Measurements from ENCODE around the gene SPAG16.

DNA sequence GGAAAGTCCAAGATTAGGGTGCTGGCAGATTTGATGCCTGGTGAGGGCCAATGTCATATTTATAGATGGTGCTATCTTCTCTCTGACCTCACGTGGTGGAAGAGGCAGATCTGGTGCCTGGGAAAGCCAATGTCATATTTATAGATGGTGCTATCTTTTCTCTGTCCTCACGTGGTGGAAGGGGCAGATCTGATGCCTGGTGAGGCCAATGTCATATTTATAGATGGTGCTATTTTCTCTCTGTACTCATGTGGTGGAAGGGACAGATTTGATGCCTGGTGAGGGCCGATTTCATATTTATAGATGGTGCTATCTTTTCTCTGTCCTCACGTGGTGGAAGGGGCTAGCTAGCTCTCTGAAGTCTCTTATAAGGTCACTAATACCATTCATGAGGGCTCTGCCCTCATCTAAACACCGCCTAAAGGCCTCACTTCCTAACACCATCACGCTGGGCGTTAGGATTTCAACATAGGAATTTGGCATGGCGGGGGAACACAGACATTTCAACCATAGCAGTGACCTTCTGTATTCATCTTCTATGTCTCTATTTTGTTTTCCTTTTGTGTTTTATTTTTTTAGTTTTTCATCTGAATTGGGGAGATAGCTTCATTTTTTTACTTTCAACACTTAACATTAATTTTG, 278.4 kb downstream of the SPAG16 start:
- TF ChIP-seq, protein P1, sequence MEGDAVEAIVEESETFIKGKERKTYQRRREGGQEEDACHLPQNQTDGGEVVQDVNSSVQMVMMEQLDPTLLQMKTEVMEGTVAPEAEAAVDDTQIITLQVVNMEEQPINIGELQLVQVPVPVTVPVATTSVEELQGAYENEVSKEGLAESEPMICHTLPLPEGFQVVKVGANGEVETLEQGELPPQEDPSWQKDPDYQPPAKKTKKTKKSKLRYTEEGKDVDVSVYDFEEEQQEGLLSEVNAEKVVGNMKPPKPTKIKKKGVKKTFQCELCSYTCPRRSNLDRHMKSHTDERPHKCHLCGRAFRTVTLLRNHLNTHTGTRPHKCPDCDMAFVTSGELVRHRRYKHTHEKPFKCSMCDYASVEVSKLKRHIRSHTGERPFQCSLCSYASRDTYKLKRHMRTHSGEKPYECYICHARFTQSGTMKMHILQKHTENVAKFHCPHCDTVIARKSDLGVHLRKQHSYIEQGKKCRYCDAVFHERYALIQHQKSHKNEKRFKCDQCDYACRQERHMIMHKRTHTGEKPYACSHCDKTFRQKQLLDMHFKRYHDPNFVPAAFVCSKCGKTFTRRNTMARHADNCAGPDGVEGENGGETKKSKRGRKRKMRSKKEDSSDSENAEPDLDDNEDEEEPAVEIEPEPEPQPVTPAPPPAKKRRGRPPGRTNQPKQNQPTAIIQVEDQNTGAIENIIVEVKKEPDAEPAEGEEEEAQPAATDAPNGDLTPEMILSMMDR (conservative IDR thresholded peaks at IDR 0.05; ENCODE audit: low read length): no peak
- TF ChIP-seq EZH2phosphoT487 (IDR thresholded peaks at IDR 0.05; ENCODE audit: borderline replicate concordance): no peak
